Chondrocyte (in vitro differentiated cells): ENCODE data around the gene SLC43A2. TPM values are rescaled to one million over a fixed set of nuclear protein-coding genes. Genes with fewer than 3 reads are reported as not detected.

Experiments
- DNase-seq: peaks from one replicate; pipeline ENCODE4 v3.0.0; 2021; ENCODE audit warnings: mixed read lengths, low spot score
- H3K27ac Mint-ChIP-seq: one replicate; pipeline ENCODE4 v1.8.0; 2021; ENCODE audit warnings: mild to moderate bottlenecking, moderate library complexity, mixed read lengths; ENCODE audit not compliant: unreplicated experiment
- H3K27me3 Mint-ChIP-seq: 2 replicates; pipeline ENCODE4 v1.8.0; 2021; ENCODE audit warnings: low read depth, mixed read lengths
- H3K36me3 Mint-ChIP-seq: 2 replicates; pipeline ENCODE4 v1.8.0; 2021; ENCODE audit warnings: low read depth, mixed read lengths
- H3K4me1 Mint-ChIP-seq: 2 replicates; pipeline ENCODE4 v1.8.0; 2021; ENCODE audit warnings: low read depth, mild to moderate bottlenecking, mixed read lengths
- H3K4me3 Mint-ChIP-seq: one replicate; pipeline ENCODE4 v1.8.0; 2021; ENCODE audit warnings: mild to moderate bottlenecking, moderate library complexity, mixed read lengths; ENCODE audit not compliant: unreplicated experiment
- H3K9me3 Mint-ChIP-seq: 2 replicates; pipeline ENCODE4 v1.8.0; 2021; ENCODE audit warnings: low read depth, mixed read lengths
- total RNA-seq: library from RNA; stranded (reverse); gene quantifications from 3 replicates; pipeline ENCODE4 v1.2.1, GENCODE V29; 2021
- TF ChIP-seq, protein P1 (sequence below): fragments of 200-600 bp; sonication (generic); IDR thresholded peaks from 2 replicates; pipeline ENCODE4 v1.5.0; 2021; ENCODE audit warnings: antibody characterized with exemption, mild to moderate bottlenecking, moderate library complexity

Gene SLC43A2
- total RNA-seq, 1 donor from 2014 or later: 3.3 TPM

DNA sequence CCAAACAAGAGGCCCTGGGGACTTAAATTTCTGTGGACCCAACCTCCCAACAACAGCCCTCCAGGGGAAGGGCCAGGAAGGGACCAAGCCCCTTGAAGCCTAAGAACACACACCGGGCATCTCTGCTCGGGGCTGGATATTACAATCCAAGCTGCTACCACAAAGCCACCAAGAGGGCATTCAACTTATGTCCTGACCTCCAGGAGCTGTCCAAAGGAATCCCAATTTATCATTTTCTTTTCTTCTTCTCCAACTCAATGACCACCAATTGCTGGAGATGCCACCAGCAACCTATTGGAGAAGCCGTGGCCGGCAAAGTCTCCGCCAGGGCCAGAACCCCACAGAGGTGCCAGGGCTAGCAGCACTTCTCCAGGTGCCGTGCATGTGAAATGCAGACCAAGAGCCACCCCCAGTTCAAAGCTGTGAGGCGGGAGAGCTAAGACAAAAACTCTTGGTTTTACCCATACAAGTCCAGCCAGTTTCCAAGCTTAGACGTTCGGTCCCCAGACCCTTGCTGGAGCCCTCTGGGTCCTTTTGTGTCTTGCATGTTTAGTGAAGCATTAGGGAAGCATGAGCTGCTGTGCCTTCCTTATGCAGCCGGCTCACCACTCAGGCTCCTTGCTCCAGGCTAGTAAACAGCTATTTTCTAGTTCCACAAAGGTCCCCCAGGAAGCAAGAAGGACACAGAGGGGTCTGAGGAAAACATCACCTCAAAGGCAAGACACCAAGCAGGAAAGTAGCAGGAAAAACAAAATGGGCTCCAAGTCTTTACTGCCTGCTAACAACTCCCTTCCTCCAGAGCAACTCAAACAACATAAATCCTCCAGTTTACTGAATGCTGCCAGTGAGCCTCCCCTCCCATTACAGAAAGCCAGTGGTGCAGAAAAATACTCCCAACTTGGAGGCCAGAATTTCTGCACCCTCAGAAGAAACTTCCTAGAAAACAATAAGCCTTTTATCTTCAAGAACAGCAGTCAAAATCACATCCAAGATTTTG lies 69.3 kb downstream of the SLC43A2 start:
- no peak for DNase-seq
- Mint-ChIP-seq H3K36me3 (peaks cover 7% of the 10 kb centered on the region), H3K9me3 (no peaks in the 10 kb centered on the region), H3K4me3 (no peak overlapping the region), H3K27ac (peak overlapping the region; percentile 22), H3K4me1 (peaks cover 25% of the 10 kb centered on the region), H3K27me3 (no peaks in the 10 kb centered on the region)
- TF ChIP-seq, protein P1, sequence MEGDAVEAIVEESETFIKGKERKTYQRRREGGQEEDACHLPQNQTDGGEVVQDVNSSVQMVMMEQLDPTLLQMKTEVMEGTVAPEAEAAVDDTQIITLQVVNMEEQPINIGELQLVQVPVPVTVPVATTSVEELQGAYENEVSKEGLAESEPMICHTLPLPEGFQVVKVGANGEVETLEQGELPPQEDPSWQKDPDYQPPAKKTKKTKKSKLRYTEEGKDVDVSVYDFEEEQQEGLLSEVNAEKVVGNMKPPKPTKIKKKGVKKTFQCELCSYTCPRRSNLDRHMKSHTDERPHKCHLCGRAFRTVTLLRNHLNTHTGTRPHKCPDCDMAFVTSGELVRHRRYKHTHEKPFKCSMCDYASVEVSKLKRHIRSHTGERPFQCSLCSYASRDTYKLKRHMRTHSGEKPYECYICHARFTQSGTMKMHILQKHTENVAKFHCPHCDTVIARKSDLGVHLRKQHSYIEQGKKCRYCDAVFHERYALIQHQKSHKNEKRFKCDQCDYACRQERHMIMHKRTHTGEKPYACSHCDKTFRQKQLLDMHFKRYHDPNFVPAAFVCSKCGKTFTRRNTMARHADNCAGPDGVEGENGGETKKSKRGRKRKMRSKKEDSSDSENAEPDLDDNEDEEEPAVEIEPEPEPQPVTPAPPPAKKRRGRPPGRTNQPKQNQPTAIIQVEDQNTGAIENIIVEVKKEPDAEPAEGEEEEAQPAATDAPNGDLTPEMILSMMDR: no peak

DNA sequence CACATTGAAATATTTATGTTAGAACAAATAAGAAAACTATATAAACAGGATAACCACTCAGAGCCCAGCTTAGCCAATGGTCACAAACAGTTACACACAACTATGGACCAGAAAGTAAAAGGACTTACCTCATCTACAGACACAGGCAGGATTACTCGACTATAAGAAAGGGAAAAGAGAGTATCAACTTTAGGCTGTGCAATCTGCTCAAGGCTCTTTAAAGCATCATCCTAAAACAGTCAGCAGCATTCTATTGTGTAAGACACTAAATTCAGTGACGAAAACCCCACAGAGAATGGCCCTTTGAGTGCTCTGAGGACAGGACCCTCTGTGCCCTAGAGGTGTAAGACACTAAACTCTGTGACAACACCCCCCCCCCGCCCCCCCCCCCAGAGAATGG lies 70.2 kb downstream of the SLC43A2 start:
- H3K9me3 Mint-ChIP-seq: no peaks in the 10 kb centered on the region
- no peak overlapping the region for H3K4me3 Mint-ChIP-seq
- no peak overlapping the region for H3K27ac Mint-ChIP-seq
- no peaks in the 10 kb centered on the region for H3K27me3 Mint-ChIP-seq
- TF ChIP-seq, protein P1: no peak
- DNase-seq: no peak
- peaks cover 7% of the 10 kb centered on the region for H3K36me3 Mint-ChIP-seq
- H3K4me1 Mint-ChIP-seq: peaks cover 22% of the 10 kb centered on the region

DNA sequence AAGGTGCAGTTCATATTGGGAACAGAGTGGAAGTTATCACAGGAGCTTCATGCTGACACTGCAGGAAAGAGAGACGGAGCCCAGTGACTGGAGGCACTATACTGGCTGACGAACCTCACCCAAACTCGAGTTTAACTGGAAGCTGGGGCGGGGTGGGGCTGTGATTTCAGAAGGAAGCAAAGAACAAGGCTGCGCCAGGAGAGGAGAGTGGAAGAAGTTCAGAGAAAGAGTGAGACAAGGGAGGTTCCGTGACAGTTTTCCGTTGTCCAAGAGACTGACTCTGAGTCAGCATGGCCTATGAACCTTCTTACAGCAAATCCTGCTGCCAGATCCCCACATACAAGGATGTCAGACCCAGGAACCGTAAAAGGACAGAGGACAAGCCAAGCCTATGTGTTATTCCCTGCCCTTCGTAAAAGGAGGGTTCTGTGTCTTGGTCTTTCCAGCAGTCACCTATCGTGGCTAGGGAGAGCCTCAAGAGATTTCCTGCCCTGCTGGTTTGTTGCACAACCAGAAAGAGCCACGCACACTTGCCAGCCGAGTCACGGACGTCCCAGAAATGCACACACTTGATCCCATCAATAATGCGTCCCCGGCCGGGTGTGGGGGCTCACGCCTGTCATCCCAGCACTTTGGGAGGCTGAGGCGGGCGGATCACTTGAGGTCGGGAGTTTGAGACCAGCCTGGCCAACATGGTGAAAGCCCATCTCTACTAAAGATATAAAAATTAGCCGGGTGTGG lies 71.1 kb downstream of the SLC43A2 start:
- H3K9me3 Mint-ChIP-seq: no peaks in the 10 kb centered on the region
- no peak overlapping the region for H3K4me3 Mint-ChIP-seq
- no peak overlapping the region for H3K27ac Mint-ChIP-seq
- peaks cover 22% of the 10 kb centered on the region for H3K4me1 Mint-ChIP-seq
- H3K27me3 Mint-ChIP-seq: no peaks in the 10 kb centered on the region
- TF ChIP-seq, protein P1: no peak
- peaks cover 9% of the 10 kb centered on the region for H3K36me3 Mint-ChIP-seq
- DNase-seq: no peak

DNA sequence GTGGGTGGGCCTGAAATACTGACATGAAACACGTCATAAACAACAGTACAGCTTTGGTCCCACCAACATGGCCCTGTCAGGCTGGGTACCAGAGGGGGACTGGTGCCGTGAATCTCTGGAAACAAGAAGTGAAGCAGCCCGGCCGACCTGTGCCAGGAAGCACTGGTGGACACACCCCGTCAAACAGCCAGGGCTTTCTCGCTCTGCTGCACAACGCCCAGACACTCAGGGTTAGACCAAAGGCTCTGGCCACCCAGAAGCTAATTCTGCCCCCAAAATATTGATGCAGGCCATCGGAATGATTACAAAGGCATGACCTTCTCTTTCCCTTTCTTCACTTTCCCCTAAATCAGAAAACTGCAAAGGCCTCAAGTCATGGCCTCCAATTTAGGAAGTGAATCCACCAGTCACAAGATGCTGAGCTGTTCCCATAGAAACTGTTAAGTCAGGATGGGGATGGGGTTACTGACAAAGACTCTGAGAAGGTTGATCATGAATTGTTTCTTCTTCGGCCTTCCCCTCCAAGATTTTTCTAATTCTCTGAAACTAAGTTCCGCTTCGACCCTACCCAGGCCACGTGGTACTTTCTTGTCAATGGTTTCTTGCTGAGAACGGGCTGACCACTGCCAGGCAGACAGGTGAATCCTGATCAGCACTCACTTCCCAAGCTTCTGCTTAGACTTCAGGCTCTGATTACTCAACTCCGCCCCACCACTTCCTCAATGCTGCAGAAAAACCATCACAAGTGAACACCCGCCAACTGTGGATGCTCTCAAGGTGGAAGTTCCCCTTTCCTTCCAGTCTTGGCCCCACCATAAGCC lies 72.8 kb downstream of the SLC43A2 start:
- peaks cover 13% of the 10 kb centered on the region for H3K4me1 Mint-ChIP-seq

More for the DNA sequence above, 72.8 kb downstream of the SLC43A2 start:
- H3K36me3 Mint-ChIP-seq: peaks cover 16% of the 10 kb centered on the region
- H3K27me3 Mint-ChIP-seq: no peaks in the 10 kb centered on the region
- TF ChIP-seq, protein P1: no peak
- DNase-seq: no peak
- H3K4me3 Mint-ChIP-seq: no peak overlapping the region
- H3K27ac Mint-ChIP-seq: no peak overlapping the region
- H3K9me3 Mint-ChIP-seq: no peaks in the 10 kb centered on the region
